Measurements from ENCODE around the gene CCND1.

DNA sequence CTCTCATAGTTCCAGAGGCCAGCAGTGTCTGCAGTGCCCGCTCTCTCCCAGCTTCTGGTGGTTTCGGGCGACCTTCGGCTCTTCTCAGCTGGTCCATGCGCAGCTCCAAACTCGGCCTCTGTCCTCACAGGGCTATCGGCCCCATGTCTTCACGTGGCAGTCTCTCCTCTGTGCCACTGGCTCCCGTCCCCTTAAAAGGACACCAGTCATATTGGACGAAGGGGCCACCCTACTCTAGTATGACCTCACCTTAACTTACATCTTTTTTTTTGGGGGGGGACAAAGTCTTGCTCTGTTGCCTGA, 20.4 kb downstream of the CCND1 start:
- no peak for TF ChIP-seq POLR2A (IDR thresholded peaks at IDR 0.05)
- TF ChIP-seq CTCF (IDR thresholded peaks at IDR 0.05), result no peak

Measured in right lobe of liver (tissue), 4 donors.